Lower leg skin (tissue), 3 donors: ENCODE measurements around the gene SFMBT2.

Source experiments
- CTCF ChIP-seq, 3 donors: fragments of 450-650 bp; IDR thresholded peaks; one replicate each; pipeline ENCODE4 v1.5.1; 2016; ENCODE audit warnings: antibody characterized with exemption in 3 of 3, mild to moderate bottlenecking in 3 of 3, moderate library complexity in 2 of 3
- POLR2A ChIP-seq, 2 donors: fragments of 450-650 bp; IDR thresholded peaks; one replicate each; pipeline ENCODE4 v1.6.1; 2016 to 2017; ENCODE audit warnings: antibody characterized with exemption in 2 of 2, mild to moderate bottlenecking in 1 of 2, moderate library complexity in 1 of 2

GRCh38 chr10:7334642-7334964 lies 76.2 kb downstream of the SFMBT2 start:
- TF ChIP-seq CTCF (IDR thresholded peaks at IDR 0.05), result no peak
- no peak for TF ChIP-seq POLR2A (IDR thresholded peaks at IDR 0.05)
